Activated T-cell treated with anti-CD3 and anti-CD28 coated beads, Interleukin-2, amount 50 U/mL, for 4 hours (primary cell): ENCODE measurements around the gene MYO15B. TPM values are rescaled to one million over a fixed set of nuclear protein-coding genes. Genes with fewer than 3 reads are reported as not detected.
"Not testable (repeated sequence)": the region's sequence is repeated elsewhere in the genome, so short reads cannot be mapped to it uniquely, and the experiment has no call there.

Experiments
- ATAC-seq, 2 donors: fragments of 200-7000 bp; cut with Tn5 transposase; one replicate each; pipeline ENCODE4 v1.10.0; 2021
- DNase-seq: peaks from one replicate; pipeline ENCODE4 v3.0.0-alpha.2; 2020
- H3K27me3 Mint-ChIP-seq: one replicate; pipeline ENCODE4 v1.8.0; 2021; ENCODE audit warnings: low read depth, mixed read lengths
- H3K36me3 Mint-ChIP-seq: one replicate; pipeline ENCODE4 v1.8.0; 2022; ENCODE audit warnings: mixed read lengths; ENCODE audit not compliant: insufficient read depth
- H3K4me1 Mint-ChIP-seq: one replicate; pipeline ENCODE4 v1.8.0; 2021; ENCODE audit warnings: low read depth, mixed read lengths
- H3K4me3 Mint-ChIP-seq: one replicate; pipeline ENCODE4 v1.8.0; 2021; ENCODE audit warnings: mild to moderate bottlenecking, moderate library complexity, mixed read lengths
- H3K9me3 Mint-ChIP-seq: one replicate; pipeline ENCODE4 v1.8.0; 2021; ENCODE audit warnings: mixed read lengths
- total RNA-seq, 3 donors: library from RNA; stranded (reverse); gene quantifications; one replicate each; pipeline ENCODE4 v1.2.1, GENCODE V29; 2021

MYO15B gene
- total RNA-seq, 3 donors from 2014 or later: 9.3 to 29.6 (median 14.0) TPM

- no peaks in the 10 kb centered on the region for H3K27me3 Mint-ChIP-seq
- H3K36me3 Mint-ChIP-seq: no peaks in the 10 kb centered on the region
- H3K9me3 Mint-ChIP-seq: no peaks in the 10 kb centered on the region
- no peak overlapping the region for H3K4me3 Mint-ChIP-seq
- ATAC-seq (no peak), DNase-seq (no peak)
- peaks cover 9% of the 10 kb centered on the region for H3K4me1 Mint-ChIP-seq
These were observed 50.0 kb downstream of the MYO15B start for GRCh38 chr17:75637551-75637950.

GRCh38 chr17:75638039-75638438, 50.4 kb downstream of the MYO15B start:
- H3K36me3 Mint-ChIP-seq, ATAC-seq, H3K4me3 Mint-ChIP-seq, H3K27me3 Mint-ChIP-seq, H3K4me1 Mint-ChIP-seq, DNase-seq, H3K9me3 Mint-ChIP-seq: not testable (repeated sequence)

GRCh38 chr17:75638893-75639292, 51.3 kb downstream of the MYO15B start:
- Mint-ChIP-seq H3K9me3 (no peaks in the 10 kb centered on the region), H3K36me3 (no peaks in the 10 kb centered on the region), H3K4me1 (peaks cover 1% of the 10 kb centered on the region), H3K27me3 (no peaks in the 10 kb centered on the region), H3K4me3 (no peak overlapping the region)
- DNase-seq: no peak
- no peak for ATAC-seq

- no peak for ATAC-seq
- no peaks in the 10 kb centered on the region for H3K9me3 Mint-ChIP-seq
- no peaks in the 10 kb centered on the region for H3K27me3 Mint-ChIP-seq
- no peaks in the 10 kb centered on the region for H3K4me1 Mint-ChIP-seq
- DNase-seq: no peak
- no peak overlapping the region for H3K4me3 Mint-ChIP-seq
- no peaks in the 10 kb centered on the region for H3K36me3 Mint-ChIP-seq
These were observed 51.7 kb downstream of the MYO15B start for GRCh38 chr17:75639327-75639726.

GRCh38 chr17:75639771-75640555, 52.4 kb downstream of the MYO15B start:
- H3K36me3 Mint-ChIP-seq: no peaks in the 10 kb centered on the region
- no peak overlapping the region for H3K4me3 Mint-ChIP-seq
- ATAC-seq (no peak), DNase-seq (no peak)
- no peaks in the 10 kb centered on the region for H3K9me3 Mint-ChIP-seq
- H3K27me3 Mint-ChIP-seq: no peaks in the 10 kb centered on the region
- no peaks in the 10 kb centered on the region for H3K4me1 Mint-ChIP-seq

GRCh38 chr17:75640556-75641119, 53.0 kb downstream of the MYO15B start:
- Mint-ChIP-seq H3K9me3 (no peaks in the 10 kb centered on the region), H3K36me3 (no peaks in the 10 kb centered on the region), H3K27me3 (no peaks in the 10 kb centered on the region), H3K4me3 (no peak overlapping the region), H3K4me1 (no peaks in the 10 kb centered on the region)
- ATAC-seq (no peak), DNase-seq (no peak)

- Mint-ChIP-seq H3K4me1 (peaks cover 3% of the 10 kb centered on the region), H3K4me3 (no peak overlapping the region), H3K9me3 (no peaks in the 10 kb centered on the region), H3K36me3 (no peaks in the 10 kb centered on the region), H3K27me3 (no peaks in the 10 kb centered on the region)
- DNase-seq (no peak), ATAC-seq (no peak)
These were observed 53.7 kb downstream of the MYO15B start for GRCh38 chr17:75641343-75641742.

GRCh38 chr17:75642182-75642783, 54.7 kb downstream of the MYO15B start:
- Mint-ChIP-seq H3K4me1 (peaks cover 6% of the 10 kb centered on the region), H3K27me3 (no peaks in the 10 kb centered on the region), H3K36me3 (no peaks in the 10 kb centered on the region), H3K4me3 (no peak overlapping the region), H3K9me3 (no peaks in the 10 kb centered on the region)
- ATAC-seq: no peak
- DNase-seq: no peak

- no peaks in the 10 kb centered on the region for H3K27me3 Mint-ChIP-seq
- no peak overlapping the region for H3K4me3 Mint-ChIP-seq
- no peaks in the 10 kb centered on the region for H3K36me3 Mint-ChIP-seq
- ATAC-seq: no peak
- DNase-seq: no peak
- H3K9me3 Mint-ChIP-seq: no peaks in the 10 kb centered on the region
- H3K4me1 Mint-ChIP-seq: peaks cover 6% of the 10 kb centered on the region
These were observed 55.4 kb downstream of the MYO15B start for GRCh38 chr17:75642784-75643642.

GRCh38 chr17:75643643-75644017, 56.0 kb downstream of the MYO15B start:
- no peak for DNase-seq
- Mint-ChIP-seq H3K9me3 (no peaks in the 10 kb centered on the region), H3K4me1 (peaks cover 6% of the 10 kb centered on the region), H3K36me3 (no peaks in the 10 kb centered on the region), H3K4me3 (no peak overlapping the region), H3K27me3 (no peaks in the 10 kb centered on the region)
- ATAC-seq: no peak

- ATAC-seq (no peak), DNase-seq (no peak)
- no peak overlapping the region for H3K4me3 Mint-ChIP-seq
- H3K27me3 Mint-ChIP-seq: no peaks in the 10 kb centered on the region
- peaks cover 11% of the 10 kb centered on the region for H3K36me3 Mint-ChIP-seq
- peaks cover 6% of the 10 kb centered on the region for H3K4me1 Mint-ChIP-seq
- no peaks in the 10 kb centered on the region for H3K9me3 Mint-ChIP-seq
These were observed 57.9 kb downstream of the MYO15B start for GRCh38 chr17:75645501-75645888.

GRCh38 chr17:75645889-75646637, 58.5 kb downstream of the MYO15B start:
- H3K4me3 Mint-ChIP-seq: no peak overlapping the region
- peaks cover 16% of the 10 kb centered on the region for H3K36me3 Mint-ChIP-seq
- H3K9me3 Mint-ChIP-seq: no peaks in the 10 kb centered on the region
- DNase-seq (no peak), ATAC-seq (peak; percentile 61 to 71)
- H3K4me1 Mint-ChIP-seq: peaks cover 6% of the 10 kb centered on the region
- no peaks in the 10 kb centered on the region for H3K27me3 Mint-ChIP-seq

- Mint-ChIP-seq H3K4me3 (no peak overlapping the region), H3K9me3 (no peaks in the 10 kb centered on the region), H3K4me1 (peaks cover 6% of the 10 kb centered on the region), H3K36me3 (peaks cover 17% of the 10 kb centered on the region), H3K27me3 (no peaks in the 10 kb centered on the region)
- DNase-seq (no peak), ATAC-seq (no peak)
These were observed 59.0 kb downstream of the MYO15B start for GRCh38 chr17:75646638-75646992.

GRCh38 chr17:75647061-75647460, 59.5 kb downstream of the MYO15B start:
- no peak for ATAC-seq
- Mint-ChIP-seq H3K27me3 (no peaks in the 10 kb centered on the region), H3K4me1 (peaks cover 6% of the 10 kb centered on the region), H3K36me3 (peaks cover 17% of the 10 kb centered on the region), H3K9me3 (no peaks in the 10 kb centered on the region), H3K4me3 (no peak overlapping the region)
- no peak for DNase-seq
